ENCODE data around the gene TIGD4.
A peak's percentile ranks its signal among the peaks of the same experiment; 100 is the strongest.

TIGD4 gene

DNA sequence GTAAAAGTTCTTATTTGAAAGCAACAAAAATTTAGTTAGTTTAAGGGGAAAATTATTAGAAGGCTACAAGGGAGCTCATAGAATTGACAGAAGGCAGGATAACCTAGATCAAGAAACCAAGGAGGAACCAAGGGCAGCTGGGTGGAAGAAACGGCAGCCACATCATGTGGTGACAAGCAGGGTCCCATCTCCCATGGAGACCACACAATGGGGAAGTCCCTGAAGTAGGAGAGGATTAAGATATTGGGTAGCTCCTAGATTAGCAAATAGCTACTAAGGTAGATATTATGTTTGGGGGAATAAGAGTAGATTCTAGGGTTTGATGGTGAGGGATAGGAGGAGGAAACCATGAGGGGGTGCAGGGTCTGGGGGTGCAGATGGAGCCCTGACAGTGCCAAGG lies 51.7 kb downstream of the TIGD4 start:
- DNase-seq (ENCODE audit: low read depth) = peak; percentile 84
- TF ChIP-seq, protein P1, sequence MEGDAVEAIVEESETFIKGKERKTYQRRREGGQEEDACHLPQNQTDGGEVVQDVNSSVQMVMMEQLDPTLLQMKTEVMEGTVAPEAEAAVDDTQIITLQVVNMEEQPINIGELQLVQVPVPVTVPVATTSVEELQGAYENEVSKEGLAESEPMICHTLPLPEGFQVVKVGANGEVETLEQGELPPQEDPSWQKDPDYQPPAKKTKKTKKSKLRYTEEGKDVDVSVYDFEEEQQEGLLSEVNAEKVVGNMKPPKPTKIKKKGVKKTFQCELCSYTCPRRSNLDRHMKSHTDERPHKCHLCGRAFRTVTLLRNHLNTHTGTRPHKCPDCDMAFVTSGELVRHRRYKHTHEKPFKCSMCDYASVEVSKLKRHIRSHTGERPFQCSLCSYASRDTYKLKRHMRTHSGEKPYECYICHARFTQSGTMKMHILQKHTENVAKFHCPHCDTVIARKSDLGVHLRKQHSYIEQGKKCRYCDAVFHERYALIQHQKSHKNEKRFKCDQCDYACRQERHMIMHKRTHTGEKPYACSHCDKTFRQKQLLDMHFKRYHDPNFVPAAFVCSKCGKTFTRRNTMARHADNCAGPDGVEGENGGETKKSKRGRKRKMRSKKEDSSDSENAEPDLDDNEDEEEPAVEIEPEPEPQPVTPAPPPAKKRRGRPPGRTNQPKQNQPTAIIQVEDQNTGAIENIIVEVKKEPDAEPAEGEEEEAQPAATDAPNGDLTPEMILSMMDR (IDR thresholded peaks at IDR 0.05; ENCODE audit: low read depth, low read length) = no peak
- no peak for TF ChIP-seq MYC (IDR thresholded peaks at IDR 0.05; ENCODE audit: low read depth, low read length)
- no peak for TF ChIP-seq POLR2A (IDR thresholded peaks at IDR 0.05; ENCODE audit: extremely low read depth, insufficient read length)
- TF ChIP-seq, protein P2, sequence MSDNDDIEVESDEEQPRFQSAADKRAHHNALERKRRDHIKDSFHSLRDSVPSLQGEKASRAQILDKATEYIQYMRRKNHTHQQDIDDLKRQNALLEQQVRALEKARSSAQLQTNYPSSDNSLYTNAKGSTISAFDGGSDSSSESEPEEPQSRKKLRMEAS (IDR thresholded peaks at IDR 0.05; ENCODE audit: low read depth, low read length) = no peak
- H3K4me3 ChIP-seq (ENCODE audit: low read depth, low read length) = no peak overlapping the region

DNA sequence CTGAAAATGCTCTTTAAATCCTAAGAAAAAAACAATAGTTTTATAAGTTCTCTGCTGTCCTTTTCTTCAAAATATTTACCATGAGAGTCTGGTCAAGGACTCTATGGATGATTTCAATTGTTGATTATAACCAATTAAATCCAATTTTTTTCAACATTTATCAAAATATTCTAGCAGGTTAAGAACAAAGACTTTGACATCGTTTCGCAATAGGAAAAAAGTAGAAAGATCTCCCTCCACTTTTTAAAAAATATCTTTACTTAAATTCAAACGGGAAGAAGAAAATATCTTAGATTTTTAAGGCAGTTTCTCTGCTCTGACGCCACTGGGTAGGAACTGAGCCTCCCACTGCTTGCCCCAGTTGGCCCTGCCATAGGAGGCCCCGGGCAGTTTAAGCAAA lies 55.0 kb downstream of the TIGD4 start:
- no peak for TF ChIP-seq POLR2A (IDR thresholded peaks at IDR 0.05; ENCODE audit: extremely low read depth, insufficient read length)
- TF ChIP-seq, protein P2 (IDR thresholded peaks at IDR 0.05; ENCODE audit: low read depth, low read length) = no peak
- TF ChIP-seq MYC (IDR thresholded peaks at IDR 0.05; ENCODE audit: low read depth, low read length) = no peak
- H3K4me3 ChIP-seq (ENCODE audit: low read depth, low read length) = no peak overlapping the region
- no peak for DNase-seq (ENCODE audit: low read depth)

DNA sequence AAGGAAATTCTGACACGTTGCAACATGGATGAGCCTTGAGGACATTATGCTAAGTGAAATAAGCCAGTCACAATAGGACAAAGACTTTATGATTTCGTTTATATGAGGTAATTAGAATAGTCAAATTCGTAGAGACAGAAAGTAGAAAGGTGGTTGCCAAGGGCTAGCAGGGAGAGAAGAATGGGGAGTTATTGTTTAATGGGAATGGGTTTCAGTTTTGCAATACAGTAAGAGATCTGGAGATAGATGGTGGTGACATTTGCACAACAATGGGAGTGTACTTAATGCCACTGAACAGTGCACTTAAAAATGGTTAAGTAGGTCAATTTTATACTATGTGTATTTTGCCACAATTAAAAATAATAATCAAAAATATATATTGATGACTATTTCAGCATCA lies 56.3 kb downstream of the TIGD4 start:
- peak; percentile 66 for DNase-seq (ENCODE audit: low read depth)
- no peak overlapping the region for H3K4me3 ChIP-seq (ENCODE audit: low read depth, low read length)
- no peak for TF ChIP-seq MYC (IDR thresholded peaks at IDR 0.05; ENCODE audit: low read depth, low read length)
- TF ChIP-seq, protein P2 (IDR thresholded peaks at IDR 0.05; ENCODE audit: low read depth, low read length) = no peak
- TF ChIP-seq, protein P1 (IDR thresholded peaks at IDR 0.05; ENCODE audit: low read depth, low read length) = no peak
- no peak for TF ChIP-seq POLR2A (IDR thresholded peaks at IDR 0.05; ENCODE audit: extremely low read depth, insufficient read length)

DNA sequence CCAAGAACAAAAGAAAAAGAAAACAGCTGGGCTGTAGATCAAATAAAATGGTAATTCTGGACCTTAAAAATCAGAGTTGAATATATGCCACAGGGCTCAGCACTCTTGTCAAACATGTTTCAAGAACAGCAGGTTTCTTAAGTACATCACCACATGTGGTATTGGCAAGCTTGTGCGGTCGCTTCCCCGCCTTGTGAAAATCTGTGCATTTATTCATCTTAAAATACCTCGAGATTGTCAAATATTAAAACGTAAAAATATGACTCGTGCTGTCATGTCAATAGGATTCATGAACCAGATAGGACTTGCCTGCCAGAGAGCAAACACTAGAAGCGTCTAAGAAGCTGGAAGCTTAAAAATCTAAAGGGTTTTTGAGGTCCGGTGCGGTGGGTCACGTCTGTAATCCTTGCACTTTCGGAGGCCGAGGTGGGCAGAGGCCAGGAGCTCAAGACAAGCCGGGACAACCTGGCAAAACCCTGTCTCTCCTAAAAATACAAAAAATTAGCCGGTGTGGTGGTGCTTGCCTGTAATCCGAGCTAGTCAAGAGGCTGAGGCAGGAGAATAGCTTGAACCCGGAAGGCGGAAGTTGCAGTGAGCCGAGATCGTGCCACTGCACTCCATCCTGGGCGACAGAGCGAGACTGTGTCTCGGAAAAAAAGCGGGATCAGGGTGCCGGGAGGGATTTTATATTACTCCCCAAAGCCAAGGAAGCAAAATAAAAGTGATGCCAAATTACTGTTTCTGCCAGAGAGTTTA lies 59.6 kb downstream of the TIGD4 start:
- DNase-seq (ENCODE audit: low read depth) = no peak
- TF ChIP-seq POLR2A (IDR thresholded peaks at IDR 0.05; ENCODE audit: extremely low read depth, insufficient read length) = no peak
- TF ChIP-seq, protein P2 (IDR thresholded peaks at IDR 0.05; ENCODE audit: low read depth, low read length) = no peak
- TF ChIP-seq, protein P1 (IDR thresholded peaks at IDR 0.05; ENCODE audit: low read depth, low read length) = no peak
- H3K4me3 ChIP-seq (ENCODE audit: low read depth, low read length) = no peak overlapping the region

Measured in NB4 (cell line).